ENCODE measurements around the gene CBX6.

DNA sequence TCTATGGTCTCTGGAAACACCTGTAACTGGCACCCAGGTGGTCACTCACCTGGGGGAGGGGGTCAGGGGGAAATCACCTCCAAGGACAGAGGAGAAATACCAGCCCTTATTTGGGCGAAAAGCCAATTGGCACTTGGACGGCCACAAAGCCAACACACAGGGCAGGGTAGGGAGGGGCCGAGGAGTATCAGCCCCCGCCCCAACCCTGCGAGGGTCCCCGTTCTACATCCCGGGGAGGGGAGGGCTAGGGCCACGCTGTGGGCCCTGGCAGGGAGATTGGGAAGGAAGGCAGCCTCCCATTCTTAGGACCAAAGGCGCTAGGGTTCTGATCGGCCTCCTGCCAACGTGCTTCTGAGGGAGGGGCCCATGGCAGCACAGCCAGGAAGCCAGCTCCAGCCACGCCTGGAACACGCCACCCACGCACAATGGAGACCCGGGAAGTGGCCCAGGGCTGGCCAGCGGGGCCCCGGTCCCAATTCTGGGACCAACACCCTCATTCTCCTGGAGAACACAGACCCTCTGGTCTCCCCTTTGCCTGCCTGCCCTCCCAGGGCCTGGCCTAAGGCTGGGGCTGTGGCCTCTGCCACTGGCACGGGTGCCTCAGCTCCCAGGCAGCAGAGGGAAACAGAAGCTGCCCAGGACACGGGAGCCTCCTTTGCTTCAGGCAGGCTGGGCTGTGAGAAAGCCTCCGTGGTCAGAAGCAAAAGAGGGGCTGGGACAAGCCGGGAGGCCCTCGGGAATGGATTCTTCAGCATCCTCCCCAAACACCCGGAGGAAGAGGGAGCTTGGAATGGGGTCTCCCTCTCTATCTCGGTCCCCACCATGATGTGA is 7.4 kb downstream of the CBX6 start:
- TF ChIP-seq, protein P1, sequence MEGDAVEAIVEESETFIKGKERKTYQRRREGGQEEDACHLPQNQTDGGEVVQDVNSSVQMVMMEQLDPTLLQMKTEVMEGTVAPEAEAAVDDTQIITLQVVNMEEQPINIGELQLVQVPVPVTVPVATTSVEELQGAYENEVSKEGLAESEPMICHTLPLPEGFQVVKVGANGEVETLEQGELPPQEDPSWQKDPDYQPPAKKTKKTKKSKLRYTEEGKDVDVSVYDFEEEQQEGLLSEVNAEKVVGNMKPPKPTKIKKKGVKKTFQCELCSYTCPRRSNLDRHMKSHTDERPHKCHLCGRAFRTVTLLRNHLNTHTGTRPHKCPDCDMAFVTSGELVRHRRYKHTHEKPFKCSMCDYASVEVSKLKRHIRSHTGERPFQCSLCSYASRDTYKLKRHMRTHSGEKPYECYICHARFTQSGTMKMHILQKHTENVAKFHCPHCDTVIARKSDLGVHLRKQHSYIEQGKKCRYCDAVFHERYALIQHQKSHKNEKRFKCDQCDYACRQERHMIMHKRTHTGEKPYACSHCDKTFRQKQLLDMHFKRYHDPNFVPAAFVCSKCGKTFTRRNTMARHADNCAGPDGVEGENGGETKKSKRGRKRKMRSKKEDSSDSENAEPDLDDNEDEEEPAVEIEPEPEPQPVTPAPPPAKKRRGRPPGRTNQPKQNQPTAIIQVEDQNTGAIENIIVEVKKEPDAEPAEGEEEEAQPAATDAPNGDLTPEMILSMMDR (IDR thresholded peaks at IDR 0.05) = no peak
- TF ChIP-seq POLR2A (IDR thresholded peaks at IDR 0.05) = no peak
